ENCODE data around the gene SYNGR2. TPM values are rescaled to one million over a fixed set of nuclear protein-coding genes. Genes with fewer than 3 reads are reported as not detected.
A peak's percentile ranks its signal among the peaks of the same experiment; 100 is the strongest.

The SYNGR2 gene
- total and polyA plus RNA-seq, 9 of the 15 experiments (the other 6 are each of a cell fraction or from before 2014, with no cell fraction given) = 1.4 to 173 (median 87.8) TPM

DNA sequence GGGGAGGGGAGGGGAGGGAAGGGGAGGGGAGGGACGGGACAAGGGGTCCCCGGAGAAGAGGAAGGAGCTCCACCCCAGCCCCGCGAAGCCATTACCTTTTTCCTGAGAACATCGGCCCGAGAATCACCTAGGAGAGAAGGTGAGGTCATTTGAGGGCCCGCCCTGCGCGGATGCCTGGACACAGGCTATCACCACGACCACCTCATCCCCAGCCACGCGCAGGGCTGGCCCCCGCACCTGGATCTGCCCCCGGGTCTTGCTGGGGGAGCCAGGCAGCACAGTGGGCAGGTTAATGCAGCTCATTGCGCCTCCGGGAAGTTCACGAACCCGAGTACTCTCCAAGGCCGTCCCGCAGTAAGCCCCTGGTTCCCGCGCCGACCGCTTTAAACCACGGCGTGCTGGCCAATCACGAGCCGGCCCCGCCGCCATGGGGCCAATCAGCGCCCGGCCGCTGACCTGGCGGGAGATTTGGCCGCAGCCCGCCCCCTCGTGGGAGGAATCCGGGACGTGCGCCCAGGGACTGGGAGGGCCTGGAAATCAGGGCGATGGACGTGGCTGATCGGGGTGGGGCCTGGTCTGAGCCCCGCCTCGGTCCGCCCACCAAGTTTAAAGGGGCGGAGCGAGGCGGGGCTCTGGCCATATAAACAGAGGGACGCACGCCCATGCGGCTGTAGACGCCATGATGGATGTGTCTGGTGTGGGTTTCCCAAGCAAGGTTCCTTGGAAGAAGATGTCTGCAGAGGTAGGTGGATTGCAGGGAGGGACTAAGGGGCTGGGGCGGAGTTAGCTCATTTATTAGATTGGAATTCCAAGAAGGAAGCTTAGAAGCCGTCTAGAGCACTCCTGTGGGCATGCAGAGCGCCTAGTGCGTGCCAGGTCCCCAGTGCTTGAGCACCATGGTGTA lies 18.6 kb downstream of the SYNGR2 start, which contains the start of the genes AFMID and TK1 (continued):
- TF ChIP-seq, protein P1, sequence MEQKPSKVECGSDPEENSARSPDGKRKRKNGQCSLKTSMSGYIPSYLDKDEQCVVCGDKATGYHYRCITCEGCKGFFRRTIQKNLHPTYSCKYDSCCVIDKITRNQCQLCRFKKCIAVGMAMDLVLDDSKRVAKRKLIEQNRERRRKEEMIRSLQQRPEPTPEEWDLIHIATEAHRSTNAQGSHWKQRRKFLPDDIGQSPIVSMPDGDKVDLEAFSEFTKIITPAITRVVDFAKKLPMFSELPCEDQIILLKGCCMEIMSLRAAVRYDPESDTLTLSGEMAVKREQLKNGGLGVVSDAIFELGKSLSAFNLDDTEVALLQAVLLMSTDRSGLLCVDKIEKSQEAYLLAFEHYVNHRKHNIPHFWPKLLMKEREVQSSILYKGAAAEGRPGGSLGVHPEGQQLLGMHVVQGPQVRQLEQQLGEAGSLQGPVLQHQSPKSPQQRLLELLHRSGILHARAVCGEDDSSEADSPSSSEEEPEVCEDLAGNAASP (IDR thresholded peaks at IDR 0.05) = no peak
- TF ChIP-seq, protein P2, sequence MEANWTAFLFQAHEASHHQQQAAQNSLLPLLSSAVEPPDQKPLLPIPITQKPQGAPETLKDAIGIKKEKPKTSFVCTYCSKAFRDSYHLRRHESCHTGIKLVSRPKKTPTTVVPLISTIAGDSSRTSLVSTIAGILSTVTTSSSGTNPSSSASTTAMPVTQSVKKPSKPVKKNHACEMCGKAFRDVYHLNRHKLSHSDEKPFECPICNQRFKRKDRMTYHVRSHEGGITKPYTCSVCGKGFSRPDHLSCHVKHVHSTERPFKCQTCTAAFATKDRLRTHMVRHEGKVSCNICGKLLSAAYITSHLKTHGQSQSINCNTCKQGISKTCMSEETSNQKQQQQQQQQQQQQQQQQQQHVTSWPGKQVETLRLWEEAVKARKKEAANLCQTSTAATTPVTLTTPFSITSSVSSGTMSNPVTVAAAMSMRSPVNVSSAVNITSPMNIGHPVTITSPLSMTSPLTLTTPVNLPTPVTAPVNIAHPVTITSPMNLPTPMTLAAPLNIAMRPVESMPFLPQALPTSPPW (CRISPR knock-in tag; IDR thresholded peaks at IDR 0.05) = peak; percentile 68
- TF ChIP-seq ZNF445 (CRISPR knock-in tag; IDR thresholded peaks at IDR 0.05; ENCODE audit: low read depth) (no peak), SREBF1 (IDR thresholded peaks at IDR 0.05; ENCODE audit: borderline replicate concordance, low read depth, low read length) (no peak), ADNP (tag; IDR thresholded peaks at IDR 0.05) (no peak), ZNF232 (CRISPR knock-in tag; IDR thresholded peaks at IDR 0.05) (peak; percentile 71; the same call in 1 of the 2 replicates), TGIF2 (CRISPR knock-in tag; IDR thresholded peaks at IDR 0.05) (no peak), SMARCA5 (IDR thresholded peaks at IDR 0.05) (no peak), ZNF175 (CRISPR knock-in tag; IDR thresholded peaks at IDR 0.05; ENCODE audit: low read depth) (no peak), FOXA1 (IDR thresholded peaks at IDR 0.05; ENCODE audit: borderline replicate concordance) (no peak), TRIM24 (IDR thresholded peaks at IDR 0.05) (peak; percentile 73 to 80), SP2 (IDR thresholded peaks at IDR 0.05; ENCODE audit: extremely low read depth, low read depth, low read length, poor library complexity, severe bottlenecking) (peak; percentile 28), EHMT2 (IDR thresholded peaks at IDR 0.05) (no peak), CBX2 (IDR thresholded peaks at IDR 0.05; ENCODE audit: insufficient read depth, low read length, poor library complexity, severe bottlenecking) (no peak), CREBBP (IDR thresholded peaks at IDR 0.05; ENCODE audit: low read depth, low read length) (no peak)
- TF ChIP-seq, protein P3, sequence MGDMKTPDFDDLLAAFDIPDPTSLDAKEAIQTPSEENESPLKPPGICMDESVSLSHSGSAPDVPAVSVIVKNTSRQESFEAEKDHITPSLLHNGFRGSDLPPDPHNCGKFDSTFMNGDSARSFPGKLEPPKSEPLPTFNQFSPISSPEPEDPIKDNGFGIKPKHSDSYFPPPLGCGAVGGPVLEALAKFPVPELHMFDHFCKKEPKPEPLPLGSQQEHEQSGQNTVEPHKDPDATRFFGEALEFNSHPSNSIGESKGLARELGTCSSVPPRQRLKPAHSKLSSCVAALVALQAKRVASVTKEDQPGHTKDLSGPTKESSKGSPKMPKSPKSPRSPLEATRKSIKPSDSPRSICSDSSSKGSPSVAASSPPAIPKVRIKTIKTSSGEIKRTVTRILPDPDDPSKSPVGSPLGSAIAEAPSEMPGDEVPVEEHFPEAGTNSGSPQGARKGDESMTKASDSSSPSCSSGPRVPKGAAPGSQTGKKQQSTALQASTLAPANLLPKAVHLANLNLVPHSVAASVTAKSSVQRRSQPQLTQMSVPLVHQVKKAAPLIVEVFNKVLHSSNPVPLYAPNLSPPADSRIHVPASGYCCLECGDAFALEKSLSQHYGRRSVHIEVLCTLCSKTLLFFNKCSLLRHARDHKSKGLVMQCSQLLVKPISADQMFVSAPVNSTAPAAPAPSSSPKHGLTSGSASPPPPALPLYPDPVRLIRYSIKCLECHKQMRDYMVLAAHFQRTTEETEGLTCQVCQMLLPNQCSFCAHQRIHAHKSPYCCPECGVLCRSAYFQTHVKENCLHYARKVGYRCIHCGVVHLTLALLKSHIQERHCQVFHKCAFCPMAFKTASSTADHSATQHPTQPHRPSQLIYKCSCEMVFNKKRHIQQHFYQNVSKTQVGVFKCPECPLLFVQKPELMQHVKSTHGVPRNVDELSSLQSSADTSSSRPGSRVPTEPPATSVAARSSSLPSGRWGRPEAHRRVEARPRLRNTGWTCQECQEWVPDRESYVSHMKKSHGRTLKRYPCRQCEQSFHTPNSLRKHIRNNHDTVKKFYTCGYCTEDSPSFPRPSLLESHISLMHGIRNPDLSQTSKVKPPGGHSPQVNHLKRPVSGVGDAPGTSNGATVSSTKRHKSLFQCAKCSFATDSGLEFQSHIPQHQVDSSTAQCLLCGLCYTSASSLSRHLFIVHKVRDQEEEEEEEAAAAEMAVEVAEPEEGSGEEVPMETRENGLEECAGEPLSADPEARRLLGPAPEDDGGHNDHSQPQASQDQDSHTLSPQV (IDR thresholded peaks at IDR 0.05) = 0 out of 2 replicates have a peak, but pooled peaks have one; percentile 45
- TF ChIP-seq, protein P4, sequence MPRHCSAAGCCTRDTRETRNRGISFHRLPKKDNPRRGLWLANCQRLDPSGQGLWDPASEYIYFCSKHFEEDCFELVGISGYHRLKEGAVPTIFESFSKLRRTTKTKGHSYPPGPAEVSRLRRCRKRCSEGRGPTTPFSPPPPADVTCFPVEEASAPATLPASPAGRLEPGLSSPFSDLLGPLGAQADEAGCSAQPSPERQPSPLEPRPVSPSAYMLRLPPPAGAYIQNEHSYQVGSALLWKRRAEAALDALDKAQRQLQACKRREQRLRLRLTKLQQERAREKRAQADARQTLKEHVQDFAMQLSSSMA (CRISPR knock-in tag; IDR thresholded peaks at IDR 0.05) = peak; percentile 80
- TF ChIP-seq, protein P5, sequence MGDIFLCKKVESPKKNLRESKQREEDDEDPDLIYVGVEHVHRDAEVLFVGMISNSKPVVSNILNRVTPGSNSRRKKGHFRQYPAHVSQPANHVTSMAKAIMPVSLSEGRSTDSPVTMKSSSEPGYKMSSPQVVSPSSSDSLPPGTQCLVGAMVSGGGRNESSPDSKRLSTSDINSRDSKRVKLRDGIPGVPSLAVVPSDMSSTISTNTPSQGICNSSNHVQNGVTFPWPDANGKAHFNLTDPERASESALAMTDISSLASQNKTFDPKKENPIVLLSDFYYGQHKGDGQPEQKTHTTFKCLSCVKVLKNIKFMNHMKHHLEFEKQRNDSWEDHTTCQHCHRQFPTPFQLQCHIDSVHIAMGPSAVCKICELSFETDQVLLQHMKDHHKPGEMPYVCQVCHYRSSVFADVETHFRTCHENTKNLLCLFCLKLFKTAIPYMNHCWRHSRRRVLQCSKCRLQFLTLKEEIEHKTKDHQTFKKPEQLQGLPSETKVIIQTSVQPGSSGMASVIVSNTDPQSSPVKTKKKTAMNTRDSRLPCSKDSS (IDR thresholded peaks at IDR 0.05; ENCODE audit: low read depth, partially characterized antibody) = no peak

Measured in K562 (cell line).